Measurements from ENCODE around the gene GLMN.

The GLMN gene

GRCh38 chr1:92203105-92203504 lies 95.7 kb downstream of the GLMN start:
- in situ Hi-C loops (cut with MboI; ENCODE audit: low sequenced_read_pairs), result no loop called here

GRCh38 chr1:92201973-92202372 lies 96.8 kb downstream of the GLMN start:
- in situ Hi-C loops (cut with MboI; ENCODE audit: low sequenced_read_pairs), result no loop called here

Measured in hTERT RPE-1 (cell line).